NCI-H2196 treated with DMSO at 0.1 percent for 48 hours (cell line): ENCODE results near the gene PREX1.
"Not testable (repeated sequence)": the region's sequence is repeated elsewhere in the genome, so short reads cannot be mapped to it uniquely, and the experiment has no call there.

Experiments
- DNase-seq: peaks from one replicate; lab custom pipeline; 2025; ENCODE audit not compliant: unreplicated experiment; lab: John Stamatoyannopoulos, UW

PREX1 gene

GRCh38 chr20:48776306-48776705 lies 51.5 kb downstream of the PREX1 start:
- no peak for DNase-seq

- not testable (repeated sequence) for DNase-seq
Measured at GRCh38 chr20:48775545-48775944, 52.3 kb downstream of the PREX1 start.

- DNase-seq, result no peak
Measured at GRCh38 chr20:48774696-48775095, 53.1 kb downstream of the PREX1 start.

GRCh38 chr20:48773837-48774418 lies 53.9 kb downstream of the PREX1 start:
- no peak for DNase-seq

- no peak for DNase-seq
Measured at GRCh38 chr20:48772183-48772976, 55.4 kb downstream of the PREX1 start.

GRCh38 chr20:48771542-48771941 lies 56.3 kb downstream of the PREX1 start:
- DNase-seq, result no peak

- DNase-seq, result no peak
Measured at GRCh38 chr20:48770700-48771442, 56.9 kb downstream of the PREX1 start.

- no peak for DNase-seq
Measured at GRCh38 chr20:48769069-48769983, 58.5 kb downstream of the PREX1 start.

- no peak for DNase-seq
Measured at GRCh38 chr20:48766961-48767960, 60.5 kb downstream of the PREX1 start.

GRCh38 chr20:48766205-48766604 lies 61.6 kb downstream of the PREX1 start:
- DNase-seq, result no peak

- DNase-seq, result no peak
Measured at GRCh38 chr20:48765359-48765758, 62.4 kb downstream of the PREX1 start.

- DNase-seq, result no peak
Measured at GRCh38 chr20:48763216-48763914, 64.4 kb downstream of the PREX1 start.

GRCh38 chr20:48761874-48762273 lies 65.9 kb downstream of the PREX1 start:
- DNase-seq, result no peak

GRCh38 chr20:48761023-48761785 lies 66.6 kb downstream of the PREX1 start:
- no peak for DNase-seq

GRCh38 chr20:48760403-48760983 lies 67.3 kb downstream of the PREX1 start:
- no peak for DNase-seq

GRCh38 chr20:48759631-48760245 lies 68.1 kb downstream of the PREX1 start:
- no peak for DNase-seq

GRCh38 chr20:48758206-48758820 lies 69.5 kb downstream of the PREX1 start:
- no peak for DNase-seq
